Activated effector memory CD4-positive, alpha-beta T cell treated with anti-CD3 and anti-CD28 coated beads, Interleukin-2, amount 50 U/mL, for 16 hours (primary cell): ENCODE measurements around the gene PLD4.
"Not testable (repeated sequence)": the region's sequence is repeated elsewhere in the genome, so short reads cannot be mapped to it uniquely, and the experiment has no call there.

ENCODE experiments used
- DNase-seq: peaks from one replicate; pipeline ENCODE4 v3.0.0-alpha.2; 2020

PLD4 gene

DNA sequence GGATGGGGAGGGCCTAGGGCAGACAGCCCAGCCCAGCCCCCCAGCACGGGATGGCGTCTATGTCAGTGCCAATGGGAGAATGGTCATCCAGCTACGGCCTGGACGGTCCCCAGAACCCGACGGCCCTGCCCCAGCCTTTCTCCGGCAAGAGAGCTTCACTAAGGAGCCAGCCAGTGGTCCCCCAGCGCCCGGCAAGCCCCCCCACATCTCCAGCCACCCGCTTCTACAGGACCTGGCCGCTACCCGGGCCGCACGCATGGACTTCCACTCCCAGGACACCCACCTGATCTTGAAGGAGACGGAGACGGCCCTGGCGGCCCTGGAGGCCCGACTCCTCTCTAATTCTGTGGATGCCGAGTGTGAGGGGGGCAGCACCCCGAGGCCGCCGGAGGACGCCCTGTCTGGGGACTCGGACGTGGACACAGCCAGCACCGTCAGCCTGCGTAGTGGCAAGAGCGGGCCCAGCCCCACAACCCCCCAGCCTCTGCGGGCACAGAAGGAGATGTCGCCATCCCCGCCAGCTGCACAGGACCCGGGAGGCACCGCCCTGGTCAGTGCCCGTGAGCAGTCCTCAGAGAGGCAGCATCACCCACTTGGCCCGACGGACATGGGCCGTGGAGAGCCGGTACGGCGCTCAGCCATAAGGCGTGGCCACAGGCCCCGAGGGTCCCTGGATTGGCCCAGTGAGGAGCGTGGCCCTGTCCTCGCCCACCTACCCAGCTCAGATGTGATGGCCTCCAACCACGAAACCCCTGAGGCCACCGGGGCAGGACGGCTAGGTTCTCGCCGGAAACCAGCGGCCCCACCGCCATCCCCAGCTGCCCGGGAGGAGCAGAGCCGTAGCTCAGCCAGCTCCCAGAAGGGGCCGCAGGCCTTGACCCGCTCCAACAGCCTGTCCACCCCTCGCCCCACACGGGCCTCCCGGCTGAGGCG is 37.7 kb upstream of the PLD4 start:
- DNase-seq: peak; percentile 59

DNA sequence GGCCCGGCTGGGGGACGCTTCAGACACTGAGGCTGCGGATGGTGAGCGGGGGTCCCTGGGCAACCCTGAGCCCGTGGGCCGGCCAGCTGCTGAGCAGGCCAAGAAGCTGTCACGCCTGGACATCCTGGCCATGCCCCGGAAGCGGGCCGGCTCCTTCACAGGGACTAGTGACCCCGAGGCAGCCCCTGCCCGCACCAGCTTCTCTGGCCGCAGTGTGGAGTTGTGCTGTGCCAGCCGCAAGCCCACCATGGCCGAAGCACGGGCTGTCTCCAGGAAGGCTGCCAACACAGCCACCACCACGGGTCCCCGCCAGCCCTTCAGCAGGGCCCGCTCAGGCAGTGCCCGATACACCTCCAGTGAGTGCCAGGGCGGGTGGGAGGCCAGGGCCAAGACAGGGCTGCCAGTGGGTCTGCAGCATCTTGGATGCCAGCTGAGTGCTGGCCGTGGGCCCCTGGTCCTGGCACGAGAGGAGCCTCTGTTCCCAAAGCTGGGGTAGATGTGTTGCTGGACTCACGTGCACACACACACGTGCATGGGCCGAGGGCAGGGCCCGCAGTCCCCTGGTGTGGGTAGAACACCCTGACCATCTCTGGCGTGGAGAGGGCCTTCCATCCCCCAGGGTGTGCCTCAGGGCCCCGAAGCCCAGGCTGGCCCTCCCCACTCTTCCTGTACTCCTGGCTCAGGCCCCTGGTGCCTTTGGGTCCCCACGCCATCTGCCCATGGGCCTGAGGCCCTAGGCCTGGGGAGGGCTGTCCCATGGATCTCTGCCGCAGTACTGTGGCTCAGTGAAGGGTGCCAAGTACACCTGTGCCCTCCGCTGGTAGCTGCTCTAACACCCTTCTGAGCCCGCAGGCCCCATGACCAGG is 36.8 kb upstream of the PLD4 start:
- no peak for DNase-seq

DNA sequence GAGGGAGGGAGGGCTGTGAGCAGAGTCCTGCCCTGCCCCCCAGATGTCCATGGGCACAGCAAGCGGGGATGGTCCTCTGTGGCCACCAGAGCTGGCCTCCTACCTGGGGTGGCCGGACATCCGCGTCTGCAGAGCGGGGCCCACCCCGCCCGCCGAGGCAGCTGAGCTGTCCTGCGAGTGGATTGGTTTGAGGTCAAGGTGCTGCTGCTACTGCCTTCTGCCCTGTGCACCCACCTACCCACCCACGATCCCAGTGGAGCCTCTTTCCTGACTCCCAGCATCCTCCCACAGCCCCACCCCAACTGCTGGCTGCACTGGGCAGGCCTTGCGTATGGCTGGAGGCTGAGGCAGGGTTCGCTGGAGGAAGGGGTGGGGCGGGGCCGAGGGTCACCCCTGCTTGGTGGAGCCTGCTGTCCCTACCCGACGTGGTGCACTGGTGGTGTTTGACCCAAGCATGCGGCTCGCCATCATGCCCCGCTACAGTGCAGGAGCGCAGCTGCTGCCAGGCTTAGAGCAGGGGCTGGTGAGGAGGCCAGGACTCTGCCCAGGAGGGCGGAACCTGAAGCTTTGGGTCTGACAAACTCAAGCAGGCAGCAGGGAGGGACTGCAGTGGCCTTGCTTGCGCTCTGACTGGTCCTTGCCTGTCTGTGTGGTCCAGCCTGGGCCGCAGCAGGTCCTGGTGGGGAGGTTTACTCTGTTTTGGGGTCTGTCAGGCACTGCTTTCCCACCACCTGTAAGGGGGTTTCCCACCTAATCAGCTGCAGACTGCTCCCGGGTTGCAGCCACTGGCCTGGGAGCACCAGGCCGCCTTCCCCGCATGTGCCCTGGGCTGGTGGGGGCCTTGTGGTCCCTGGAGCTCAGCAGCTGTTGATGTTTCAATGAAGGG is 35.9 kb upstream of the PLD4 start:
- peak; percentile 61 for DNase-seq

DNA sequence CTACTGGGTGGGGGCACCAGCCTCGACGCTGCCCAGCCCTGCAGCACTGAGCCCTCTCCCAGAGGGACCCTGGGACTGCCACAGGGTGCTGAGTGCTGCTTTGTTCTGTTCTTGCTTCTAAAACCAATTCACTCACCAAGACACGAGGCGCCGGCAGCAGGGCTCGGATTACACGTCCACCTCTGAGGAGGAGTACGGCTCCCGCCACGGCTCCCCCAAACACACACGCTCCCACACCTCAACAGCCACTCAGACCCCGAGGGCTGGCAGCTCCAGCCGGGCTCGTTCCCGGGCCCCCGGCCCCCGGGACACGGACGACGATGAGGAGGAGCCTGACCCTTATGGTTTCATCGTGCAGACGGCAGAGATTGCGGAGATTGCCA is 35.3 kb upstream of the PLD4 start:
- DNase-seq: peak; percentile 41

DNA sequence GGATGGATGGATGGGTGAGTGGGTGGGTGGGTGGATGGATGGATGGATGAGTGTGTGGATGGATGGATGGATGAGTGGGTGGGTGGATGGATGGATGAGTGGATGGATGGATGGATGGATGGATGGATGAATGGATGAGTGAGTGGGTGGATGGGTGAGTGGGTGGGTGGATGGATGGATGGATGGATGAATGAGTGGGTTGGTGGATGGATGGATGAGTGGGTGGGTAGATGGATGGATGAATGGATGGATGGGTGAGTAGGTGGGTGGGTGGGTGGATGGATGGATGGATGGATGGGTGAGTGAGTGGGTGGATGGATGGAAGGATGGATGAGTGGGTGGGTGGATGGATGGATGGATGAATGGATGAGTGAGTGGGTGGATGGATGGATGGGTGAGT is 34.4 kb upstream of the PLD4 start:
- DNase-seq: not testable (repeated sequence)

DNA sequence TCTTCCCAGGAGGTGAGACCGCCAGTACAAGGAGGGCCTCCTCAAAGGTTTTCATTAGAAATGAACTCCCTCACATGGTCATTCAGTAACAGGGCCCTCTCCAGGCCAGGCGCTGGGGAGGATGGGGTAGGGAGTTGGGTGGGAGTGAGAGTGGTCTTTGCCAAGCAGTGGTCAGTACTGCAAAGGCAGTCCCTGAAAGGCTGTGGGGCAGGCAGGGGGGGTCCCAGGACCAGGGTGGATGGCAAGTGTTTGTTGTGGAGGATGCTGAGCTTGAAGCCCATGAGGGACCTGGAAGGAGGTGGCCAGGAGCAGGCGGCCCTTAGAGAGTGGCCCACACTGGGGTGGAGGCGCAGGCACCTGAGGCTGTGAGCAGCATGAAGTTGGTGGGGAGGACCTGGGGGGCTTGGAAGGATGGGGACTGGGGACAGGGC is 33.5 kb upstream of the PLD4 start:
- peak; percentile 41 for DNase-seq

DNA sequence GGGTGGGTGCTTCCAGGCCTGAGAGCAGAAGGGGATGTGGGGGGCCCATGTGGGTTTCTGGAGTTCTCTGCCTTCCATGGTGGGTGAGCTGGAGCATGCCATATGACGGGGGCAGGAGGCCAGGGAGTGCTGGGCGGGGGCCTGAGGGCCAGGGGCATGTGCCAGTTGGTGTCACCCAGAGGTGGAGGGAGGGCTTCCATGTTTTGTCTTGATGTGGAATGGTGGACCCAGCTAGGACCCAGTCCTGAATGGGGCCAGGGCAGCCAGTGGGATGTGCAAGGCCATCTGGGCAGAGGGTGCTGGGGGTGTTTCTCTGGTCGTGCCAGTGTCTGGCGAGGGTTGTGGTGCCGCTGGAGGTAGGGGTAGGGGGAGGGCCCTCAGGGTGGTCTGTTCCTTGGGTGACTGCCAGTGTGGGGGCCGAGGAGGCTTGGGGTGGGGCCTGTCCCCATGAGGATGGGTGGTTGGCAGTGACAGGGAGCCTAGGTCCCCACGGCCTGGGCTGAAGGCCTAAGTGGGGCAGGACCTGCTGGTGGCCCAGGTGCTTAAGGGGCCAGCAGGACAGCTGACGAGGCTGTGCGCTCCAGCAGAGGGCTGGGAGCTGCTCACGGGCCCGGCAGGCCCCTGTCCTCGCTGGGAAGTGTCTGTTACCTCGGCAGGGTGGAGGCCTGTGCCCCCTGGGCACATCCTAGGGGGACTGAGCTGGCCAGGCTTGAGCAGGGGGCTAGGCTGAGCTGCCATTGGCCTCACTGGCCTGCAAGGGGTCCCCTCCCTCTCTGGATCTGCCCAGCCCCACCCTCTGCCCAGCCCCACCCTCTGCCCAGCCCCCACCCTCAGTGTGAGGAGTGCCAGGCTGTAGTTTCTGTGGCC is 32.8 kb upstream of the PLD4 start:
- DNase-seq: peak; percentile 61

DNA sequence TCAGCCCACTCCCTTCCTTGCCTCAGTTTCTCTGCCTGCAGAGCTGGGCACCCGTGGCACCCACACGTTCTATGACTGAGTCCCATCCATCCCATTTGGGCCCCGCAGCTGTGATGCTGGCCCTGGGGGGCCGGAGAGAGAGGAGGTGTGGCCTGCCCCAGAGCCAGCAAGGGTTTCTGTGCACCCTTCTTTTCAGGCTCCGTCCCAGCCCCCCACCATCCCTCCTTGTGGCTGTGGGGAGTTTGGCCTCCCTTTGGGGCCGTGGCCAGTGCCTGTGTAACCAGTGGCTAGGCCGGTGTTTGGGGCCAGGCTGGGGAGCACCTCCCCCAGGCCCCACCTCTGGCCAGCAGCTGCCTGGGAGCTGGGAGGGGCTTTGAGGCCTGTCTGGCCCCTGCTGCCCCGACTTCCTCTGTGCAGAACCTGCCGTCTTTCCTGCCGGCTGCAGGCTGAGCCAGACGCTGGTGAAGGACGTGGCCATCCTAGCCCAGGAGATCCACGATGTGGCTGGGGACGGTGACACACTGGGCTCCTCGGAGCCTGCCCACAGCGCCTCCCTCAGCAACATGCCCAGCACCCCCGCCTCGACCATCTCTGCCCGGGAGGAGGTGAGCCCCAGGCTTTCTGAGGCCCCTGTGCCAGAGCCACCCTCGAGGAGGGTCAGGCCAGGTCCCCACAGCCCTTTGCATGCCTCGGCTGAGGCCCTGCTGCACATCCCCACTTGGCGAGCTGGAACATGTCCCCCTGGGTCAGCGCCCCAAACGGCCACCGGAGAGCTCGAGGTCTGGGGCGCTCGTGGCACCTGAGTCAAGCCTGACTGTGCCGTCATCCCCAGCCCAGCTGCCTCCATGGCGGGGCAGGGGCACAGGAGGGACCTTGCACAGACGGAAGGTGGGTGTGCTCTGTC is 31.9 kb upstream of the PLD4 start:
- peak; percentile 54 for DNase-seq

DNA sequence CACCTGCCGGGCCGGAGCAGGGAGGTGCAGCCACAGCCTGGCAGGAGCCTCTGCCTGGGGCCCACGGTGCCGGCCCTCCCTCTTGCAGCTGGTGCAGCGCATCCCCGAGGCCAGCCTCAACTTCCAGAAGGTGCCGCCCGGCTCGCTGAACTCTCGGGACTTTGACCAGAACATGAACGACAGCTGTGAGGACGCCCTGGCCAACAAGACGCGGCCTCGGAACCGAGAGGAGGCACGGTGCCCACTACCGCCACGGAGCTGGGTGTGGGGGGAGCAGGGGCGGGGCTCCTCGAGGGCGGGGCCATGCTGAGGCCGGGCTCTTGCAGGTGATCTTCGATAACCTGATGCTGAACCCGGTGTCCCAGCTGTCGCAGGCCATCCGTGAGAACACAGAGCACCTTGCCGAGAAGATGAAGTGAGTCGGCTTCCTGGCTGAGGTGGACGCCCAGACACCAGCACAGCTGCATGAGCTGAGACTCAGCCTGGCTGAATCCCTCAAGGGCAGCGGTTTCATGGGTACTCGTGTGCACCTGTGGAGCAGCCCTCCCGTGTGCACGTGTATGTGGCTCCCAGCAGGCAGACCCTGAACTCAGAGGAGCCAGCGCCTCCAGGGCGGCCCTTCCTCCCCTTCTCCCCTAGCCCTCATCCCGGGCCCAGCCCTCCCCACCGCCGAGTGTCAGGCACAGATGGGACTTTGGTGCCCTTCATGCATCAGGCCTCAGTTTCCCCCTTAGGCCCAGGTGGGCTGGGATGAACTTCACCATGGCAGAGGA is 31.1 kb upstream of the PLD4 start:
- peak; percentile 59 for DNase-seq

DNA sequence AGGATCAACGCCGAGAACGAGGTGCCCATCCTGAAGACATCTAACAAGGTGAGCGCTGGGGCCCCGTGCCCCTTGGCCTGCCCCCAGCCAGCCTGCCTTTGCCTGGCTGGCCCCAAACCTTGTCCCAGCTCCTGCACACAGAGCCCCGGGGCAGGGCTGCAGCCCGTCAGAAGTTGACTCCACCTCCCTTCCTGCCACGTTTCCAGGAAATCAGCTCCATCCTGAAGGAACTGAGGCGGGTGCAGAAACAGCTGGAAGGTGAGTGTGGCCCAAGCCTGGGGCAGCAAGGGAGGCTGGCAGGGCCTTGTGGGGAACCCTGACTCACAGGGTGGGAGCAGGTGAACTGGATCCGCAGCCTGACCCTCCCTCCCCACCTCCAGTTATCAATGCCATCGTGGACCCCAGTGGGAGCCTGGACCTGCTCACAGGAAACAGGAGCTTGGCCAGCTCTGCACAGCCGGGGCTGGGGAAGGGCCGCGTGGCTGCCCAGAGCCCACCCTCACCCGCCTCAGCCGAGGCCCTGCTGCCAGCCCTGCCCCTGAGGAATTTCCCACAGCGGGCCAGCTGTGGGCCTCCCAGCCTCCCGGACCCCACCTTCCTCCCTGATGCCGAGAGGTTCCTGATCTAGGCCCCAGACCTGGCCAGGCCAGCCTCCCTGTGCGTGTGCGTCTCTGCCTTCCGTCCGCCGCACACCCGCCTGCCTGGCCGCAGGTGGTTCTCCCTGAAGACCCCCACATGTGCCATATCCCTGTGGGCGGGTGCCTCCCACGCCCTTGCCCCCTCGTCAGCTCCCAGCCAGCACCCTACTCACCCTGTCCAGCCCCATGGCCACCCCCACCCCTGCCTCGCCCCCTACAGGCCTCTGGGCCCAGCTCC is 30.1 kb upstream of the PLD4 start:
- peak; percentile 56 for DNase-seq

DNA sequence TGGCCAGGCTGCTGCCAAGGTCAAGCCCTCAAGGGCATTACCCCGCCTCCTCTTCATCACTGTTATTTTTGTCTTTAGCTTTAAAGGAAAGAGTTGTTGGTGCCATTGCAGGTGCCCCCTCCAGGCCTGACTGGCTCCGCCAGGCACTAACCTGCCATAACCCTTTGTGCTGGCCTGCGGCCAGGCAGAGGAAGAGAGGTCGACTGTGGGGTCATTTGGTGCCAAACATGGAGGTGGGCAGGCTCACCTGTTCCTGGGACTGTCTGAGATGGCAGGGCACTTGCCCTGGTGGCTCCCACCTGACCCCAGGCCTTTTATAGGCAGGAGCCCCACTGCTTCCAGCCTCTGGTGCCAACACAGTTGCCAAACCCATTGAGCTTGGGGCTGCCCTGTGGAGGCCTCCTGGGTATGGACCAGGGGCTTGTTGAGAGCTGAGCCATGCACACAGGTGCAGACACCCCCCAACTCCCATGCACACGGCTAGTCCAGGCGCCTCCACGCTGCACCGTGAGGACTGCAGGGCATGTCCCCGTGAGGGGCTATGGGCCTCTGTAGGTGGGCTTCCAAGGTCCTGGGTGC is 29.4 kb upstream of the PLD4 start:
- DNase-seq: peak; percentile 57

DNA sequence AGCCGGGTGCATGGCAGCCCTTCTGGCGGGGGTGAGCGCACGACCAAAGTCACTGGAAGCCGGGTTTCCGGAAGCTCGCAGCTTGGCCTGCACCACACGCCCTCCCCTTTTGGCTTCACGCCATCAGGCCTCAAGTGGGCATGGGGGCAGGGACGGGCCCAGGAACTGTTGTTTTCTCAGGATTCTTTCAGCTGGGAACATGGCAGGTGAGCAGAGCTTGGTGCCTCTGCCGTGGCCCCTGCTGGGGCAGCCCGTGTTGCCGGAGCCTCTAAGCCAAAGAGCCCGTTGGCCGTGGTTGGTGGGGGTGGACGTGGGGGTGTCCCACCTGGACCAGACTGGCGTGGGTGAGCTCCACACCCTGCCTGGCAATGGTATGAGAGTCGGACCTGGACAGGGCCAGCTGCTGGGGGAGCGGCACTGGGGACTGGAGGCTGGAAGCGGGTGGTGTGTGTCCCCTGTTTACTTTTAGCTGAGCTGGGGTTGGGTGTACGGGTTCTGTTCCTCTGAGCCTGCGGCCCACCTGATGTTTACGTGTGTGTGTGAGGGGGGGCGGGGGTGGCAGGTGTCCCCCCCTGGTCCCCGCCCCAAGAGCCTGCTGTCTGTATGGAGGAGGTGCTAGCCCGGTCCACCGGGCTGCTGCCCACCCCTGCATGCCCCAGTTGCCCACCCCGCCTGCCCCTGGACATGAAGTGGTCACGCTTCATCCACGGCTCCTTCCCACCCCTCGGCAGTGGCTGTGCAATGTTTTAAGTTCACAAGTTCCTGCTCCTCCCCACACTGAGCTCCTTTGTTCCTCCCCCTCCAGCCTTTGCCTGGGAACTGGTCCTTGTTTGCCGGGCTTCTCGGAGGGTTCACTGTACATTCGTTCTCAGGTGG is 28.7 kb upstream of the PLD4 start:
- peak; percentile 54 for DNase-seq

DNA sequence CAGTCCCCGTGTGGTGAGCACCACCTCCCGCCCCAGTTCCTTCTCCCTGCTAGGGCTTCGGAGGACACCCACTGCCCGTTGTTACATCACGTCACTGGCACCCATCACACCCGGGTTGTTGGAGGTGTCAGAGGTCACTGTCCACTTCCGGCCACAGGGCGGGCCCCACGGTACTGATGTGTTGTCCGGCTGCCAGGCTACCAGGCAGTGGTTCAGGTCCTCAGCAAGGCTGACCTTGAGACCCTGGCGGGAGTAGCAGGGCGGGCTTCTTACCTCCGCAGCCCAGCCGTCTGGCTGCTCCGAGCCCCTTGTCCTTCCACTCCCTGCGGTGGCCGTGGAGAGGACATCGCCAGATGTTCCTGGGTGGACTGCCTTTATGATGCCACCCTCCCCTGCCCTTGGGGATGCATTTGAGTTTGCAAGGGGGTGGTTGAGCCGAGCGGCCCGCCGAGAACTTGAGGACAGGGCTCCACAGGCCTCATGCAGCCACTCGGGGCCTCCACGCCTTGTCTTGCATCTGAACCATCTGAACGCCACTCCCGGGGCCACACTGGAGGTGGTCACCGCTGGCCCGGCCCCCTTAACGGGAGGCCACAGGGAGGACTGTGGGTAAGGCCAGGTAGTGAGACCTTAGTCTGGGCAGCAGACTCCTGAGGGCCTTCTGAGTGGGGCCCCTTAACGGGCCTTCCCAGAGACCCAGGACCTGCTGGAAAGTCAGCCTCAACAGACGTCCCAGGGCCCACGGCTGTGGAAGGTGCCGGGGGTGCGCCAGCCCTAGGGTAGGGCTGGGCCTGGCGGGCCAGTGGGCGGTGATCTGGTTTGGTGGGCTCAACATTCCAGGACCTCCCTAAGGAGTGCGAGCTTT is 27.1 kb upstream of the PLD4 start:
- peak; percentile 61 for DNase-seq

DNA sequence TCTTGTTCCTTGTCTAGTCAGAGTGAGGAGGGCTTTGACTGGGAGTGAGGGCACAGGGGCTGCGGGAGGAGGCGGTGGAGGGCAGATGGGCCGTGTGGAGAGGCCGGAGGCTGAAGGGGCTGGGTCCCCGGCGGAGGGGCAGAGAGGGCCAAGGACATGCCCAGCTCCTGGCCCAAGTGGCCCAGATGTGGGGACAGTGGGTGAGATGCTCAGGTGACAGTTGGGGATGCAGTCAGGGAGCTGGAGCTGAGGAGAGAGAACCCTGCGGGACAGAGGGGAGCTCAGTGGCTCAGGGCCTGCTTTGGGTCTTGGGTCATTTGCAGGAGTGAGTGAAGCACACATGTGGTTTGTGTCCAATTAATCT is 26.5 kb upstream of the PLD4 start:
- DNase-seq: peak; percentile 45

DNA sequence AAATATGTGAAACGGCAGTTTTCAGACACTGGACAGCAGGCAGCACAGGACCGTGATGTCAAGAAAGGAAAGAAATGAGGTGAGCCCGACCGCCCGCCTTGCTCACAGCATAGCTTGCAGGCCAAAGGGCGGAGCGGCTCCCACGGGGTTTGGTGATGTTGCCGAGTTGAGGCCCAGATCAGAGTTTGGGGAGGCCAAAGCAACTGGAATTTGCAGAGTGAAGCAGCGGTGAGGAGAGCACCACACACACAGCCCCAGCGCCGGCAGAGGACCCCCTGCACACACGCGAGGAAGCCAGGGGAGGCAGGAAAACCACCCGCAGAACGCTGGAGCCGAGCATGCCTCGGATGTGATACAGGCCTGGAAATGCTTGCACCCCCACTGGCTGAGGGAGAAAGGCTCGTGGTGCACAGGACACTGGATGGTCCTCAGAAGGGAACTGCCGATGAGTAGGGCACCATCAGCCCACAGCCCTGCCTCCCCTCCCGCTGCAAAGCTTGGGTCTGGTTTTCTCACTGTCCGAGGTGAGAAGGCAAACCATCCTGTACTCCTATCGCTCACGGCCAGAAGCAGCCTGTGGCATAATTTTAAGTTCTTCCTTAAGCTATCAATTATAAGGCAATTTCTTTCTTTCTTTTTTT is 25.7 kb upstream of the PLD4 start:
- DNase-seq: peak; percentile 52

DNA sequence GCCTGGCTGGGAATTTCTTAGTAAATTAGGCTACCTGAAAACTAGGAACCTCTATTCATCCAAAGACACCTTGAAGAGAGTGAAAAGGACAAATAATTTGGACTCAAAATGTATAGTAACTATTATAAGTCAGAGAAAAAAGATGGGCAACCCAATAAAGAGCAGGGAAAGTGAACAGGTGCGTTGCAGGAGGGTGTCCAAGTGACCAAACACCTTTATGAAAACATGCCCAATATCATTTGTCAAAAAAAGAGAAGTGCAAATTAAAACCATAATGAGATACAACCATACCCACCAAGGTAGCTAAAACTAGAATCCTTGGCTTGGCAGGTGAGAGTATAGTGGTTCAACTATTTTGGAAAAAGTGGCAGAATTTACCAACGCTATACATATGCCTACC is 24.9 kb upstream of the PLD4 start:
- no peak for DNase-seq
